IPS-NIHi7 (cell line): ENCODE results near the gene LRTM1.

ENCODE experiments used
- DNase-seq: peaks from one replicate; pipeline ENCODE4 v3.0.0; 2012; ENCODE audit warnings: mixed read lengths; ENCODE audit errors: extremely low spot score

The LRTM1 gene

GRCh38 chr3:54895613-54896012, 32.2 kb downstream of the LRTM1 start:
- DNase-seq = no peak

- peak; percentile 41 for DNase-seq
Measured at GRCh38 chr3:54892168-54892567, 35.7 kb downstream of the LRTM1 start.

GRCh38 chr3:54891540-54891897, 36.3 kb downstream of the LRTM1 start:
- peak; percentile 80 for DNase-seq

- DNase-seq = no peak
Measured at GRCh38 chr3:54889731-54890130, 38.1 kb downstream of the LRTM1 start.

GRCh38 chr3:54888873-54889272, 39.0 kb downstream of the LRTM1 start:
- no peak for DNase-seq

GRCh38 chr3:54888162-54888561, 39.7 kb downstream of the LRTM1 start:
- no peak for DNase-seq

GRCh38 chr3:54882129-54882833, 45.6 kb downstream of the LRTM1 start:
- DNase-seq = no peak

- DNase-seq = no peak
Measured at GRCh38 chr3:54878145-54878544, 49.7 kb downstream of the LRTM1 start.

GRCh38 chr3:54877730-54878129, 50.1 kb downstream of the LRTM1 start:
- DNase-seq = no peak

GRCh38 chr3:54876694-54877093, 51.2 kb downstream of the LRTM1 start:
- DNase-seq = no peak

GRCh38 chr3:54875596-54876268, 52.1 kb downstream of the LRTM1 start:
- DNase-seq = no peak

GRCh38 chr3:54874816-54875556, 52.9 kb downstream of the LRTM1 start:
- DNase-seq = no peak

GRCh38 chr3:54873059-54874010, 54.5 kb downstream of the LRTM1 start:
- no peak for DNase-seq

- no peak for DNase-seq
Measured at GRCh38 chr3:54871867-54872266, 56.0 kb downstream of the LRTM1 start.

- DNase-seq = peak; percentile 53
Measured at GRCh38 chr3:54870423-54870822, 57.4 kb downstream of the LRTM1 start.
